ENCODE measurements around the gene ADAMTS7.
"Not testable (repeated sequence)": the region's sequence is repeated elsewhere in the genome, so short reads cannot be mapped to it uniquely, and the experiment has no call there.

ADAMTS7 gene

GRCh38 chr15:78811124-78811824, at the start of gene ADAMTS7:
Gene ADAMTS7, minus strand, starts transcription at chr15:78811464. Its CDS starts 244 bp downstream, at chr15:78811220.
- DNase-seq (ENCODE audit: low read depth): no peak

GRCh38 chr15:78859971-78860719, 48.9 kb upstream of the ADAMTS7 start:
- DNase-seq (ENCODE audit: low read depth): peak; percentile 66

DNA sequence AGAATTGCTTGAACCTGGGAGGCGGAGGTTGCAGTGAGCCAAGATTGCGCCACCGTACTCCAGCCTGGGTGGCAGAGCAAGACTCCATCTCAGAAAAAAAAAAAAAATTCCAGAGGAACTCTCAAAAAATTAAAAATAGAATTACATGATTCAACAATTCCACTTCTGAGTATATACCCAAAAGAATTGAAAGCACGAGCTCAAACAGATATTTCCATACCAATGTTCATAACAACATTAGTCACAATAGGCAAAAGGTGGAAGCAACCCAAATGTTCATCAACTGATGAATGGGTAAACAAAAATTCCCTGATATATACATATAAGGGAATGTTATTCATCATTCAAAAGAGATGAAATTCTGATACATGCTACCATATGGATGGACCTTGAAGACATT, 44.5 kb upstream of the ADAMTS7 start:
- DNase-seq (ENCODE audit: low read depth): no peak

DNA sequence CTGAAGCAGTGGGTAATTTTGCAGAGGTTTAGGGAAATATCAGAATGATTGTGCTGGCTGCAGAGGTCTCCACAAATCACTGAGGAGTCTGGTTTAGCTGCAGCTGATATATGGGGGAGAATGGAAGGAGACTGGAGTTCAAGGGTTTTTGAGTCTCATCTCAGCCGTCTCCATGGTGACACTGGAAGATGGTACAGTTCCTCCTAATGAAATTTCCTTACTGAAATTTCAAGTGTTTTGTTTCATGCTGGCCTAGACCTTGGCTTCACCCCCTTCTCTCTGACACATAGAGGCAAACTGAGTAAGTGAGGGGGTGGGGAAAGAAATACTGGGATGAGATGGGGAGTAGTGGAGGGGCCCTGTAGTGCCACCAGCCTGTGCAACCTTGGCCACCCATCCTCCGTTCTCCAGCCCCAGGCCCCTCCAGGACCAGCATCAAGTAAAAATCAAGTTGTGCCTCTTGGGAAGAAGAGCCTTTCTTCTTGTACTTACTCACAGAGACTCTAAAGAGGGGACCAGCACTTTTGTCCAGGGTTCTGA, 43.6 kb upstream of the ADAMTS7 start:
- DNase-seq (ENCODE audit: low read depth): no peak

GRCh38 chr15:78853500-78853899, 42.2 kb upstream of the ADAMTS7 start:
- DNase-seq (ENCODE audit: low read depth): no peak

DNA sequence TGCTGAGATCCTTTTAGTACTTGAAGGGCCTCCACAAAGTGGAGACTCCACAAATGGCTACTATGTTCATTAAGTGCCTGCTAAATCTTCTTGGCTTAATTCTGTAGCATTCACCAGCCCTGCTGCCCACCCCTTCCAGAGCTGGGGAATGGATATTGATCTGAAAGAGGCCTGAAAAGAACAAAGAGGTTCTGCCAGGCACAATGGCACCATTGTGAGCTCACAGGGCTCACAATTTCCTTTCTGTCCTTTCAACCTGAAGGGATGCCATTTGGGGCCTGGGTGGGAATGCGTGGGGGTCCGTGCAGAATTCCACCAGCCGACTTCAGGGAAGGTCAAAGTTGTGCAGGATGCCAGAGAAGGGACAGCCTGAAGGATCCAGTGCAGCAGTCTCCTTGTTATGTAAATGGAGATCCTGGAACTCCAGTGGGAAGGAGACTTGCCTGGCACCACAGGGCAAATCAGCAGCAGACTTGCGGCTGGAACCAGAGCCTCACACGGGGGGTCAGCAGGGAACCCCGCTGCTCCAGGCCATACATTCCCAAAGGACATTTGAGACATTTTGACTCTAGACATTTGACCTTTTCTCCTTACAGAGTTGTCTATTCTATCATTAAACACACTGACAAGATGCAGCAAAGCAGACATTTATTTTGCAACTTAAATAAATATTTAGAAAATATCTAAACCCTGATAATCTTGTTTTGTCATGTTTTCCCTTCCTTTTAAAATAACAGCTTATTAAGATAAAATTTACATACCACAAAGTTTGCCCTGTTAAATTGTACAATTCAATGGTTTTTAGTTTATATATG, 39.9 kb upstream of the ADAMTS7 start:
- no peak for DNase-seq (ENCODE audit: low read depth)

GRCh38 chr15:78850352-78850751, 39.1 kb upstream of the ADAMTS7 start:
- no peak for DNase-seq (ENCODE audit: low read depth)

DNA sequence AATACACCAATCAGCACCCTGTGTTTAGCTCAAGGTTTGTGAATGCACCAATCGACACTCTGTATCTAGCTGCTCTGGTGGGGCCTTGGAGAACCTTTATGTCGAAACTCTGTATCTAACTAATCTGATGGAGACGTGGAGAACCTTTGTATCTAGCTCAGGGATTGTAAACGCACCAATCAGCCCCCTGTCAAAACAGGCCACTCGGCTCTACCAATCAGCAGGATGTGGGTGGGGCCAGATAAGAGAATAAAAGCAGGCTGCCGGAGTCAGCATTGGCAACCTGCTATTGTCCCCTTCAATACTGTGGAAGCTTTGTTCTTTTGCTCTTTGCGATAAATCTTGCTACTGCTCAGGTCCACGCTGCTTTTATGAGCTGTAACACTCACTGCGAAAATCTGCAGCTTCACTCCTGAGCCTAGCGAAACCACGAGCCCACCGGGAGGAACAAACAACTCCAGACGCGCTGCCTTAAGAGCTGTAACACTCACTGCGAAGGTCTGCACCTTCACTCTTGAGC, 36.2 kb upstream of the ADAMTS7 start:
- not testable (repeated sequence) for DNase-seq (ENCODE audit: low read depth)

- DNase-seq (ENCODE audit: low read depth): not testable (repeated sequence)
Measured at GRCh38 chr15:78846906-78847305, 35.6 kb upstream of the ADAMTS7 start.

- no peak for DNase-seq (ENCODE audit: low read depth)
Measured at GRCh38 chr15:78842519-78842918, 31.3 kb upstream of the ADAMTS7 start.

DNA sequence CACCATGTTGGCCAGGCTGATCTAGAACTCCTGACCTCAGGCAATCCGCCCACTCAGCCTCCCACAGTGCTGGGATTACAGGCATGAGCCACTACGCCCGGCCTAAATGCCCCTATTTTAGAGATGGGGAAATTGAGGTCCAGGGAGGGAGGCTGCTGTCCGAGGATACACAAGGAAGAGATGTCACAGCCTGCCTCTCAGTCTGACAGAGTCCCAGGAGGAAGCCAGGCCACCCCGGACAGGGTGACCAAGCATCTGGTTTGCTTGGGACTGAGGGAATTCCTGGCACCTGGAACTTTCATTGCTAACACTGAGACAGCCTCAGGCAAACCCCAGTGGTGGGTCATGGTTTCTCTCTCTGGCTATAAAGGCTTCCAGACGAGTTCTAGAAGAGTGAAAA, 30.6 kb upstream of the ADAMTS7 start:
- no peak for DNase-seq (ENCODE audit: low read depth)

DNA sequence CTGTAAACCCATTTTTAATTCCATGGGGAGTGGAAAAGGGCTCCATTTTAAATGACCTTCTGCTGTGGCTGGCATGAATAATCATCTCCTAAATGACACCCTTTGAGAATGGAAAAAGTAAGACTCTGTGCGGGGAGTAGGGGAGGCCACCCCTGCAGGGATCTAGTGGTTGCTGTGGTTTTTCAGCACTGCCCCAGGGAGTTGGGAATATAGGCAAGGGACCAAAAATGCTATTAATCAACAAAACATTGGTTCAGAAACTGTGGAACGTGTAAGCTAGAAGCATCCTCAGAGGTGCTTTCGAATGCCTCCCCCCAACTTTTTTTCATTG, 30.1 kb upstream of the ADAMTS7 start:
- no peak for DNase-seq (ENCODE audit: low read depth)

DNA sequence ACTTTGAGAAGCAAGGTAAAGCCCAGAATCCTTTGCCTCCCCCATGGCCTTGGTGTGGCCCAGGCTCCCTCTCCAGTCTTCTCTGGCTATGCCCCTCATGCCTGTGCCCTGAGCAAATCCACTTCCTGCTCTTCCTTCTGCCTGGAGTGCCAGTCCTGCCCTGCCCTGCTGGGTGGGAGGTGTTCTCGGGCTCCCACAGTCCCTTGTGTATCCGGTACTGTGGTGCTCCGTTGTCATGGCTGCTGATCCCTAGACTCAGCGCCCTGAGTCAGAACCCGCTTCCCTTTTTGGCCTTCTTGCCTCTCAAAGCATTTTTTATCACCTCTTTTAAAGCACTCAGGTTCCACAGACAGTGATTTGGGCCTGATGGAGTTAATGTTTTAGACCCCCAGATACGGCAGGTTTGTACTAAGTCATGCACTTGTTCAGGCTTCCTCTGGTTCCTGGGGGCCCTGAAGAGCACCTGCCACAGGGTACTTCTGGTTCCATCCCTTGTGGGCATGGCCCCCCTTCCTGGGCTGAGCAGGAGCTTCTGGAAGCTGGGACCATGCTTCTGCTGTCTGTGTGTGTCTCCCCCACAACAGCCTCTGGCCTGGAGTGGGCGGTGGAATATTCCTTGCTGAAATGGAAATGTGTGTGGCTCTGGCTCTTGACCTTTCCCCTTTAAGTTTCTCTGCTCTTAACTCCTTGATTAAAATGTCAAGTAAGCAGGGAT, 29.6 kb upstream of the ADAMTS7 start:
- DNase-seq (ENCODE audit: low read depth): no peak

DNA sequence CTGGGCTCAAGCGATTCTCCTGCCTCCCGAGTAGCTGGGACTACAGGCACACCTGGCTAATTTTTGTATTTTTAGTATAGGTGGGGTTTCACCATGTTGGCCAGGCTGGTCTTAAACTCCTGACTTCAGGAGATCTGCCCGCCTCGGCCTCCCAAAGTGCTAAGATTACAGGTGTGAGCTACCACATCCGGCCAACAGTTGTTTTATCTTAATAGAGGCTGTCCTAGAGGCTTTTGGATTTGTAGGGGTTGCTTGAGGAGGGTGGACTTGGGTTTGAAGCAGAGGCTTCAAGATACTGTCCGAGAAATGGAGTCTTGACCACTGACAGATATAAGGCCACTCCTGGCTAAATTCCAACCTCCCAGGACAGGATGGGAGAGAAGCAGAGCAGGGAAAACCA, 27.9 kb upstream of the ADAMTS7 start:
- not testable (repeated sequence) for DNase-seq (ENCODE audit: low read depth)

GRCh38 chr15:78838489-78838888, 27.2 kb upstream of the ADAMTS7 start:
- DNase-seq (ENCODE audit: low read depth): no peak

GRCh38 chr15:78837543-78837942, 26.3 kb upstream of the ADAMTS7 start:
- DNase-seq (ENCODE audit: low read depth): no peak

DNA sequence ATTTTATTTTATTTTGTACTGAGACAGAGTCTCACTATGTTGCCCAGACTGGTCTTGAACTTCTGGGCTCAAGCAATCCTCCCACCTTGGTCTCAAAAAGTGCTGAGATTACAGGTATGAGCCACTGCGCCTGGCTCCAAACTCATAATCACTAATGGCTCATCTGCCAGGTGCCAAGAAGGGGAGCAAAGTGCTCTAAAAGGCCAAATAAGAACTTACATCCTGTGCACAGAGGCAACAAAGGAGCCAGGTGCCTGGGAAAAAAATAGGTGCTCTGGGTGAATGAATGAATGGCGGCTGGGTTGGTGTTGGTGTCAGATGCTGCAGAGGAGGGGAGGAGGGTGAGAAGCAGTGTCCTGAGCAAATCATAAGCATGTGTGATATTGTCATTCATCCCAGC, 25.9 kb upstream of the ADAMTS7 start:
- DNase-seq (ENCODE audit: low read depth): no peak

DNA sequence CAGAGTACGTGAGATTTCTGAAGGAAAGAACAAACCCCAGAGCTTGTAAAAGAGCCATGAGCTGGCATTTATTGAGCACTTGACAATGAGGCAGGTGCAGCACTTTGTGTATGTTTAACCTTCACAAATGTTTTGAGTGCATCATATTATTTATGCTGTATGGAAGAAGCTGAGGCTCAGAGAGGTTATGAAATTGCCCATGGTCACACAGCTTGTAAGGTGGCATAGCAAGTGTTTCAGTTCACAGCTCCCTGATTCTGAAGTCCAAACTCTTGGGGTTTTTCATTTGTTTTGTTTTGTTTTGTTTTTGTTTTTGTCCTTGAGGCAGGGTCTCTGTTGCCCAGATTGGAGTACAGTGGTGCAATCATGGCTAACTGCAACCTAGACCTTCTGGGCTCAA, 25.1 kb upstream of the ADAMTS7 start:
- DNase-seq (ENCODE audit: low read depth): no peak

DNA sequence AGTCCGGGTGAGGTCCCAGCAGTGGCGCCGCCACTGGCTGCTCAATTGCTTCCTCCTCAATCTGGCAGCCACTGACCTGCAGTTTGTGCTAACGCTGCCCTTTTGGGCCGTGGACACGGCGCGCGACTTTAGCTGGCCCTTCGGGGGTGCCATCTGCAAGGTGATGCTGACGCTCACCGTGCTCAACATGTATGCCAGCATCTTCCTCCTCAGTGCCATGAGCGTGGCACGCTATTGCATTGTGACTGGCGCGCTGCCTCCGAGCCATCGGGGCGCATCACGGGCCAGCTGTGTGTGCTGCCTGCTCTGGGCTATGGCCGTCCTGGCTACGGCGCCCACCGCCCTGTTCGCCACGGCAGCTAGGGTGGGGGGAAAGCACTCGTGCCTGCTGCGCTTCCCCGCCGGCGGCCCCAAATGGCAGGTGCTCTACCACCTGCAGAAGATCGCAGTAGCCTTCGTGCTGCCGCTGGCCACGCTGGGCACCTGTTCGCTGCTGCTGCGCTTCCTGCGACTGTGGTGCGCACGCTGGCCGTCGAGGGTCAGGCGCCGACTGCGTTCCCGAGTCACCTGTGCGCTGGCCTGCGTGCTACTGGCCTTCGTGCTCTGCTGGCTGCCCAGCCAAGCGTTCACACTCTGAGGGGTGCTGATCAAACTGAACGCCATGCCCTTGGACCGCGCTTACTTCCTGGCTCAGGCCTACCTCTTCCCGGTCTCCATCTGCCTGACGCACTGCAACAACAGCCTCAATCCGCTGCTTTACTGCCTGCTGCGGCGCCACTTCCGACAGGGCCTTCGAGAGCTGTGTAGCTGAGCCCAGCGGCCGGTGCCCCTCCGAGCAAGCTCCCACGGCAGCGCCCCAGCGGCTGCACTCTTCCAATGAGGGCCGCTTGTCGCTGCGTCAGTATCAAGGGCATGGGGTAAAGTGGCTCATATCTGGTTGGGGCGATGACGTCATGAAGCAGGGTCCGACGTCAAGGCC, 20.3 kb upstream of the ADAMTS7 start:
- DNase-seq (ENCODE audit: low read depth): no peak

DNA sequence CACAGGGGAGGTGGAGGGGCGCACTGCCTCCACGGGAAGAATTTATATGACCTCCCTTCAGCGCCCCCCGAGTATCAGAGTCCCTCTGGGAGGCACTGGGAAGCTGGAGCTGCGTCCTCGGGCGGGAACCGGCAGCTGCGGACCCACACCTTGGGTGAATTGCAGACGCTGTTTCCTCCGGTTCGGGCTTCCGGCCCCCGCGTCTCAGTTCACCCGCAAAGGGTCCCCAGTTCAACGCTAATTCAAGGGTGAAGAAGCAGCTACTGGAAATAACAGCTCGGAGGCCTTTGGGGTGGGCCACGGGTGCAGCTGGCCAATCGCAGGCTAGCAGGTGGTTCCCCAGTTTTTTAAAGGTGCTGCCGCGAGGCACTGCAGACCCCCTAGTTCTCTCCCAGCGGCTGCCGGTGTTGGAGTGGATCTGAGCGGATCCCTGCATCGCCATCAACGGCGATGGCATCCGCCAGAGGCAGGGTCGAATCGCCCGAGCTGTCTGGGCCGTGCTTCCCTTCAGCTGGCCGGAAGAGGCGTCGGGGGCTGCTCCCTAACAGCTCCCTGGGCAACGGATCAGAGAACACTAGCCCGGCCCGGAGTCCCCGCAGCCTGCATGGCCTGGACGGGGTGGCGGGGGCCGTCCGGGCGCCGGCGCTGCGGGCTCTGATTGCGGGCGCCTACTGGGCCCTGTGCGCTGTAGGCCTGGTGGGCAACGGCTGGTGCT, 19.4 kb upstream of the ADAMTS7 start:
- no peak for DNase-seq (ENCODE audit: low read depth)
